BE2C (cell line): ENCODE results near the gene PDLIM1.

Experiments used
- DNase-seq: peaks from one replicate; pipeline ENCODE4 v3.0.0-alpha.2; 2020
- H3K27me3 ChIP-seq: fragments of 250-450 bp; sonication (Bioruptor Pico); 2 replicates; pipeline ENCODE4 v1.5.1; 2020; ENCODE audit warnings: mild to moderate bottlenecking
- H3K36me3 ChIP-seq: fragments of 250-450 bp; sonication (Bioruptor Pico); 2 replicates; pipeline ENCODE4 v1.5.1; 2020; ENCODE audit warnings: mild to moderate bottlenecking
- H3K4me1 ChIP-seq: fragments of 250-450 bp; sonication (Bioruptor Pico); 2 replicates; pipeline ENCODE4 v1.5.1; 2020
- H3K4me3 ChIP-seq: 2 replicates; pipeline ENCODE4 v1.5.1; 2011; ENCODE audit warnings: low read depth, low read length
- H3K9me3 ChIP-seq: fragments of 250-450 bp; sonication (Bioruptor Pico); 2 replicates; pipeline ENCODE4 v1.5.1; 2020
- TF ChIP-seq, protein P1 (sequence below): IDR thresholded peaks from 2 replicates; pipeline ENCODE4 v1.5.1; 2012; ENCODE audit warnings: mild to moderate bottlenecking, low read depth, low read length

The PDLIM1 gene

GRCh38 chr10:95276367-95277200 is 14.2 kb downstream of the PDLIM1 start:
- no peak for DNase-seq
- Histone ChIP-seq H3K27me3 (no peaks in the 10 kb centered on the region), H3K36me3 (no peaks in the 10 kb centered on the region), H3K4me3 (no peak overlapping the region), H3K4me1 (no peaks in the 10 kb centered on the region), H3K9me3 (no peaks in the 10 kb centered on the region)
- TF ChIP-seq, protein P1, sequence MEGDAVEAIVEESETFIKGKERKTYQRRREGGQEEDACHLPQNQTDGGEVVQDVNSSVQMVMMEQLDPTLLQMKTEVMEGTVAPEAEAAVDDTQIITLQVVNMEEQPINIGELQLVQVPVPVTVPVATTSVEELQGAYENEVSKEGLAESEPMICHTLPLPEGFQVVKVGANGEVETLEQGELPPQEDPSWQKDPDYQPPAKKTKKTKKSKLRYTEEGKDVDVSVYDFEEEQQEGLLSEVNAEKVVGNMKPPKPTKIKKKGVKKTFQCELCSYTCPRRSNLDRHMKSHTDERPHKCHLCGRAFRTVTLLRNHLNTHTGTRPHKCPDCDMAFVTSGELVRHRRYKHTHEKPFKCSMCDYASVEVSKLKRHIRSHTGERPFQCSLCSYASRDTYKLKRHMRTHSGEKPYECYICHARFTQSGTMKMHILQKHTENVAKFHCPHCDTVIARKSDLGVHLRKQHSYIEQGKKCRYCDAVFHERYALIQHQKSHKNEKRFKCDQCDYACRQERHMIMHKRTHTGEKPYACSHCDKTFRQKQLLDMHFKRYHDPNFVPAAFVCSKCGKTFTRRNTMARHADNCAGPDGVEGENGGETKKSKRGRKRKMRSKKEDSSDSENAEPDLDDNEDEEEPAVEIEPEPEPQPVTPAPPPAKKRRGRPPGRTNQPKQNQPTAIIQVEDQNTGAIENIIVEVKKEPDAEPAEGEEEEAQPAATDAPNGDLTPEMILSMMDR = no peak

GRCh38 chr10:95275726-95276366 is 15.0 kb downstream of the PDLIM1 start:
- no peaks in the 10 kb centered on the region for H3K36me3 ChIP-seq
- no peak for DNase-seq
- TF ChIP-seq, protein P1 = no peak
- H3K4me3 ChIP-seq = no peak overlapping the region
- no peaks in the 10 kb centered on the region for H3K9me3 ChIP-seq
- no peaks in the 10 kb centered on the region for H3K27me3 ChIP-seq
- no peaks in the 10 kb centered on the region for H3K4me1 ChIP-seq

GRCh38 chr10:95273393-95274312 is 17.1 kb downstream of the PDLIM1 start:
- no peaks in the 10 kb centered on the region for H3K36me3 ChIP-seq
- TF ChIP-seq, protein P1 = no peak
- H3K4me3 ChIP-seq = no peak overlapping the region
- DNase-seq = no peak
- H3K27me3 ChIP-seq = no peaks in the 10 kb centered on the region
- H3K9me3 ChIP-seq = no peaks in the 10 kb centered on the region
- no peaks in the 10 kb centered on the region for H3K4me1 ChIP-seq

GRCh38 chr10:95268438-95268837 is 22.4 kb downstream of the PDLIM1 start:
- no peaks in the 10 kb centered on the region for H3K36me3 ChIP-seq
- H3K4me3 ChIP-seq = no peak overlapping the region
- no peaks in the 10 kb centered on the region for H3K27me3 ChIP-seq
- H3K9me3 ChIP-seq = no peaks in the 10 kb centered on the region
- no peak for DNase-seq
- TF ChIP-seq, protein P1 = no peak
- H3K4me1 ChIP-seq = no peaks in the 10 kb centered on the region

- TF ChIP-seq, protein P1 = no peak
- H3K36me3 ChIP-seq = no peaks in the 10 kb centered on the region
These were observed 23.6 kb downstream of the PDLIM1 start for GRCh38 chr10:95267251-95267650.

More at GRCh38 chr10:95267251-95267650, 23.6 kb downstream of the PDLIM1 start:
- no peaks in the 10 kb centered on the region for H3K9me3 ChIP-seq
- no peak overlapping the region for H3K4me3 ChIP-seq
- no peaks in the 10 kb centered on the region for H3K27me3 ChIP-seq
- no peak for DNase-seq
- H3K4me1 ChIP-seq = no peaks in the 10 kb centered on the region
